ENCODE results near the gene RIPPLY1.

Gene RIPPLY1

GRCh38 chrX:106902684-106903083 lies 457 bp downstream of the RIPPLY1 start:
- TF ChIP-seq, protein P1, sequence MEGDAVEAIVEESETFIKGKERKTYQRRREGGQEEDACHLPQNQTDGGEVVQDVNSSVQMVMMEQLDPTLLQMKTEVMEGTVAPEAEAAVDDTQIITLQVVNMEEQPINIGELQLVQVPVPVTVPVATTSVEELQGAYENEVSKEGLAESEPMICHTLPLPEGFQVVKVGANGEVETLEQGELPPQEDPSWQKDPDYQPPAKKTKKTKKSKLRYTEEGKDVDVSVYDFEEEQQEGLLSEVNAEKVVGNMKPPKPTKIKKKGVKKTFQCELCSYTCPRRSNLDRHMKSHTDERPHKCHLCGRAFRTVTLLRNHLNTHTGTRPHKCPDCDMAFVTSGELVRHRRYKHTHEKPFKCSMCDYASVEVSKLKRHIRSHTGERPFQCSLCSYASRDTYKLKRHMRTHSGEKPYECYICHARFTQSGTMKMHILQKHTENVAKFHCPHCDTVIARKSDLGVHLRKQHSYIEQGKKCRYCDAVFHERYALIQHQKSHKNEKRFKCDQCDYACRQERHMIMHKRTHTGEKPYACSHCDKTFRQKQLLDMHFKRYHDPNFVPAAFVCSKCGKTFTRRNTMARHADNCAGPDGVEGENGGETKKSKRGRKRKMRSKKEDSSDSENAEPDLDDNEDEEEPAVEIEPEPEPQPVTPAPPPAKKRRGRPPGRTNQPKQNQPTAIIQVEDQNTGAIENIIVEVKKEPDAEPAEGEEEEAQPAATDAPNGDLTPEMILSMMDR (conservative IDR thresholded peaks at IDR 0.05; ENCODE audit: low read depth, low read length) = no peak
- no peak for DNase-seq (ENCODE audit: low read depth)
- H3K4me3 ChIP-seq (ENCODE audit: low read length) = no peak overlapping the region

DNA sequence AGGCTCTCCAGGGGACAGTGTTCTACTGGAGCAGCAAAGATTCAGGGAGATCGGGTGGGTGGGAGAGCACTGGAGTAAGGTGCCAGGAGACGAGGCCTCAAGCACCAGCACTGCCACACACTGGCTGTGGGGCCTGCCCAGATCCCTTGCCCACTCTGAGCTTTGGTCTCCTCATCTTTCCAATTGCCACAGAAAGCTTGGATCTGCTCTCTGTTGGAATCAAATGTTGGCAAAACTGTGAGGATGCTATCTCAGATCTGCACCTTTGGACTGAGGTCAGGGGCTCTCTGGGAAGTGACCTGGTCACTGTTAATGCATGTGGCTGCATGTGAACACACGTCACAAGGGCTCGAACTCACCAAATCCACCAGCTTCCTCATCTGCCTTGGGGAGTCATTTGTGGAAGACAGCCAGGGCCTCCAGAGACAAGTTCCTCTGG lies 1.3 kb downstream of the RIPPLY1 start:
- TF ChIP-seq, protein P1 (conservative IDR thresholded peaks at IDR 0.05; ENCODE audit: low read depth, low read length) = no peak
- no peak overlapping the region for H3K4me3 ChIP-seq (ENCODE audit: low read length)
- DNase-seq (ENCODE audit: low read depth) = no peak

DNA sequence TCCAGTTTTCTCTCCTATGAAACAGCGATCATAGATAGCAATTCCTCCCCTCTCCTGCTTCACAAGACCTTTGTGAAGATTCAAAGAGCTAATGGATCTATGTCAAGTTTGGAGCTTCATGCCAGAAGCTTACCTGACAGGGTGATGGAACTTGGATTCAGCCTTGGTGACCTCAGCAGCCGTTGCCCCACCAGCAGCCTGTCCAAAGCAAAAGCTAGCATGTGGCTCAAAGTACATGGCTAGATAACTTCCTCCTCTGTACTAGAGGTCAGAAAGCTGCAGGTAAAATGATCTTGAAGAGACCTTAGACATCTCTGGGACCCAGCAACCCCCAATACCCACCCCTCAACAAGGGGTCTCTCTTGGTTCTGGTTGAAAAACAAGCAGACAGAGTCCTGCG lies 1.8 kb downstream of the RIPPLY1 start:
- H3K4me3 ChIP-seq (ENCODE audit: low read length) = no peak overlapping the region
- TF ChIP-seq, protein P1 (conservative IDR thresholded peaks at IDR 0.05; ENCODE audit: low read depth, low read length) = no peak
- DNase-seq (ENCODE audit: low read depth) = no peak

- no peak for DNase-seq (ENCODE audit: low read depth)
- TF ChIP-seq, protein P1 (conservative IDR thresholded peaks at IDR 0.05; ENCODE audit: low read depth, low read length) = no peak
- H3K4me3 ChIP-seq (ENCODE audit: low read length) = no peak overlapping the region
Measured at GRCh38 chrX:106899841-106900240, 3.3 kb downstream of the RIPPLY1 start.

GRCh38 chrX:106899276-106899675 lies 3.9 kb downstream of the RIPPLY1 start:
- no peak for DNase-seq (ENCODE audit: low read depth)
- no peak overlapping the region for H3K4me3 ChIP-seq (ENCODE audit: low read length)
- TF ChIP-seq, protein P1 (conservative IDR thresholded peaks at IDR 0.05; ENCODE audit: low read depth, low read length) = no peak

- TF ChIP-seq, protein P1 (conservative IDR thresholded peaks at IDR 0.05; ENCODE audit: low read depth, low read length) = peak; percentile 33
- DNase-seq (ENCODE audit: low read depth) = no peak
- no peak overlapping the region for H3K4me3 ChIP-seq (ENCODE audit: low read length)
Measured at GRCh38 chrX:106898462-106898861, 4.7 kb downstream of the RIPPLY1 start.

DNA sequence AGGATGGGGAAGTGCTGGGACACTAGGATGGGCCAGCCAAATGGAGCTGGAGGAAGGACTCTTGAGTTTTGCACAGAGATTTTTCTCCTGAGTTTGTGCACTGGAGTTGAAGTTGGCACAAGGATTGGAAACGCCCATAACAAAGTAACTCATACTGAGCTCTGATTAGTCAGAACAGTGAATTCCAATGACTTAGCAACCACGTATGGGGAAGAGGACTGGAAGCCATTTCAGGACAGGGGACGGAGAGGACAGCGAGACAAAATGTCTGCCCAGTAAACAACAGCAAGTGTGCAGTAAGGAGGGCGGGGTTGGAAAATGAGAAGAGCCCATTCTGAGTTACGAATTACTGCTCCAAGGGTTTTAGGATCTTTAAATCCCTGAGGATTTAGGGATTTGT lies 5.9 kb downstream of the RIPPLY1 start:
- TF ChIP-seq, protein P1 (conservative IDR thresholded peaks at IDR 0.05; ENCODE audit: low read depth, low read length) = no peak
- DNase-seq (ENCODE audit: low read depth) = no peak

More for the DNA sequence above, 5.9 kb downstream of the RIPPLY1 start:
- H3K4me3 ChIP-seq (ENCODE audit: low read length) = no peak overlapping the region

Data from retinal pigment epithelial cell (primary cell).